SK-N-SH (cell line): ENCODE measurements around the gene MRPL58.

Experiments used
- CTCF ChIP-seq: fragments of 200-600 bp; sonication (generic); IDR thresholded peaks from 2 replicates; pipeline ENCODE4 v1.6.1; 2017; ENCODE audit warnings: antibody characterized with exemption, mild to moderate bottlenecking, moderate library complexity
- EP300 ChIP-seq, 2 experiments: IDR thresholded peaks; 2 replicates each; pipeline versions ENCODE4 v1.4.0 to v1.6.1; 2012; ENCODE audit warnings: borderline replicate concordance in 1 of 2, low read depth in 1 of 2, low read length in 1 of 2
- EZH2phosphoT487 ChIP-seq: fragments of 200-600 bp; sonication (generic); IDR thresholded peaks from 2 replicates; pipeline ENCODE4 v1.6.1; 2017; ENCODE audit warnings: low read depth, mixed run types, mild to moderate bottlenecking, antibody characterized with exemption, moderate library complexity, borderline replicate concordance
- NFIC ChIP-seq: IDR thresholded peaks from 2 replicates; pipeline ENCODE4 v1.4.0; 2012; ENCODE audit warnings: borderline replicate concordance
- NRF1 ChIP-seq: IDR thresholded peaks from 2 replicates; pipeline ENCODE4 v1.6.1; 2012; ENCODE audit warnings: low read depth, mild to moderate bottlenecking, low read length
- PBX3 ChIP-seq: IDR thresholded peaks from 2 replicates; pipeline ENCODE4; 2012
- RAD21 ChIP-seq: IDR thresholded peaks from 2 replicates; pipeline ENCODE4 v1.6.1; 2012; ENCODE audit warnings: mild to moderate bottlenecking, low read length
- TAF1 ChIP-seq: IDR thresholded peaks from 2 replicates; pipeline ENCODE4 v1.6.1; 2012; ENCODE audit warnings: low read depth, mild to moderate bottlenecking, low read length, moderate library complexity, borderline replicate concordance
- TCF12 ChIP-seq: IDR thresholded peaks from 2 replicates; pipeline ENCODE4 v1.4.0; 2012
- YY1 ChIP-seq: IDR thresholded peaks from 2 replicates; pipeline ENCODE4 v1.4.0; 2012; ENCODE audit warnings: low read depth, mild to moderate bottlenecking
- TF ChIP-seq, protein P1 (sequence below): IDR thresholded peaks from 2 replicates; pipeline ENCODE4 v1.4.0; 2012; ENCODE audit warnings: low read depth

GRCh38 chr17:75041656-75042280, 29.3 kb downstream of the MRPL58 start:
- TF ChIP-seq RAD21 (no peak), NFIC (no peak), CTCF (no peak), EP300 (IDR thresholded peaks at IDR 0.05; ENCODE audit: borderline replicate concordance in 1 of 2, low read depth in 1 of 2, low read length in 1 of 2) (no peak), TAF1 (no peak), YY1 (no peak), PBX3 (no peak), EZH2phosphoT487 (no peak), TCF12 (no peak), NRF1 (no peak)
- TF ChIP-seq, protein P1, sequence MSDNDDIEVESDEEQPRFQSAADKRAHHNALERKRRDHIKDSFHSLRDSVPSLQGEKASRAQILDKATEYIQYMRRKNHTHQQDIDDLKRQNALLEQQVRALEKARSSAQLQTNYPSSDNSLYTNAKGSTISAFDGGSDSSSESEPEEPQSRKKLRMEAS, result no peak
